ENCODE data around the gene ABCA7. TPM values are rescaled to one million over a fixed set of nuclear protein-coding genes. Genes with fewer than 3 reads are reported as not detected.

ABCA7 gene
- total and polyA plus RNA-seq, 4 donors = 3.0 to 60.9 (median 4.8) TPM

- H3K36me3 ChIP-seq (ENCODE audit: control insufficient read depth in 4 of 4, insufficient read depth in 3 of 4, low read depth in 1 of 4, low read length in 3 of 4) = peaks cover 6 to 41% (median 29%) of the 10 kb centered on the region in 4 donors
- H3K27me3 ChIP-seq (ENCODE audit: control insufficient read depth in 4 of 4, insufficient read depth in 4 of 4, low read length in 3 of 4) = no peaks in the 10 kb centered on the region
- no peak overlapping the region for H3K9ac ChIP-seq (ENCODE audit: low read depth in 1 of 2, low read length in 2 of 2)
- H3K9me3 ChIP-seq (ENCODE audit: control insufficient read depth in 4 of 4, low read length in 3 of 4) = no peaks in the 10 kb centered on the region
- H3K4me1 ChIP-seq (ENCODE audit: control insufficient read depth in 4 of 4, insufficient read depth in 4 of 4, low read length in 3 of 4) = peaks cover 6 to 24% (median 15%) of the 10 kb centered on the region in 4 donors
- H3K27ac ChIP-seq (ENCODE audit: low read depth in 1 of 2, low read length in 2 of 2) = no peak overlapping the region
- no peak for DNase-seq (ENCODE audit: low spot score)
- WGBS = 93% methylated on average over 25 of the region's 25 CpGs
- TF ChIP-seq FOXA2 (IDR thresholded peaks at IDR 0.05) = no peak
- no peak for TF ChIP-seq RAD21 (IDR thresholded peaks at IDR 0.05)
- TF ChIP-seq NR2F2 (IDR thresholded peaks at IDR 0.05) = no peak
- TF ChIP-seq FOXA1 (IDR thresholded peaks at IDR 0.05) = no peak
- TF ChIP-seq, protein P1, sequence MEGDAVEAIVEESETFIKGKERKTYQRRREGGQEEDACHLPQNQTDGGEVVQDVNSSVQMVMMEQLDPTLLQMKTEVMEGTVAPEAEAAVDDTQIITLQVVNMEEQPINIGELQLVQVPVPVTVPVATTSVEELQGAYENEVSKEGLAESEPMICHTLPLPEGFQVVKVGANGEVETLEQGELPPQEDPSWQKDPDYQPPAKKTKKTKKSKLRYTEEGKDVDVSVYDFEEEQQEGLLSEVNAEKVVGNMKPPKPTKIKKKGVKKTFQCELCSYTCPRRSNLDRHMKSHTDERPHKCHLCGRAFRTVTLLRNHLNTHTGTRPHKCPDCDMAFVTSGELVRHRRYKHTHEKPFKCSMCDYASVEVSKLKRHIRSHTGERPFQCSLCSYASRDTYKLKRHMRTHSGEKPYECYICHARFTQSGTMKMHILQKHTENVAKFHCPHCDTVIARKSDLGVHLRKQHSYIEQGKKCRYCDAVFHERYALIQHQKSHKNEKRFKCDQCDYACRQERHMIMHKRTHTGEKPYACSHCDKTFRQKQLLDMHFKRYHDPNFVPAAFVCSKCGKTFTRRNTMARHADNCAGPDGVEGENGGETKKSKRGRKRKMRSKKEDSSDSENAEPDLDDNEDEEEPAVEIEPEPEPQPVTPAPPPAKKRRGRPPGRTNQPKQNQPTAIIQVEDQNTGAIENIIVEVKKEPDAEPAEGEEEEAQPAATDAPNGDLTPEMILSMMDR (IDR thresholded peaks at IDR 0.05; ENCODE audit: low read depth, low read length, missing input control) = no peak
- no peak for TF ChIP-seq MAX (IDR thresholded peaks at IDR 0.05)
- TF ChIP-seq RXRA (IDR thresholded peaks at IDR 0.05) = no peak
- TF ChIP-seq, protein P2, sequence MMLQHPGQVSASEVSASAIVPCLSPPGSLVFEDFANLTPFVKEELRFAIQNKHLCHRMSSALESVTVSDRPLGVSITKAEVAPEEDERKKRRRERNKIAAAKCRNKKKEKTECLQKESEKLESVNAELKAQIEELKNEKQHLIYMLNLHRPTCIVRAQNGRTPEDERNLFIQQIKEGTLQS (IDR thresholded peaks at IDR 0.05) = no peak
- TF ChIP-seq TAF1 (conservative IDR thresholded peaks at IDR 0.05) = no peak
- TF ChIP-seq SP1 (IDR thresholded peaks at IDR 0.05) = no peak
- TF ChIP-seq HNF4G (IDR thresholded peaks at IDR 0.05) = no peak
- no peak for TF ChIP-seq JUND (IDR thresholded peaks at IDR 0.05)
- TF ChIP-seq, protein P3, sequence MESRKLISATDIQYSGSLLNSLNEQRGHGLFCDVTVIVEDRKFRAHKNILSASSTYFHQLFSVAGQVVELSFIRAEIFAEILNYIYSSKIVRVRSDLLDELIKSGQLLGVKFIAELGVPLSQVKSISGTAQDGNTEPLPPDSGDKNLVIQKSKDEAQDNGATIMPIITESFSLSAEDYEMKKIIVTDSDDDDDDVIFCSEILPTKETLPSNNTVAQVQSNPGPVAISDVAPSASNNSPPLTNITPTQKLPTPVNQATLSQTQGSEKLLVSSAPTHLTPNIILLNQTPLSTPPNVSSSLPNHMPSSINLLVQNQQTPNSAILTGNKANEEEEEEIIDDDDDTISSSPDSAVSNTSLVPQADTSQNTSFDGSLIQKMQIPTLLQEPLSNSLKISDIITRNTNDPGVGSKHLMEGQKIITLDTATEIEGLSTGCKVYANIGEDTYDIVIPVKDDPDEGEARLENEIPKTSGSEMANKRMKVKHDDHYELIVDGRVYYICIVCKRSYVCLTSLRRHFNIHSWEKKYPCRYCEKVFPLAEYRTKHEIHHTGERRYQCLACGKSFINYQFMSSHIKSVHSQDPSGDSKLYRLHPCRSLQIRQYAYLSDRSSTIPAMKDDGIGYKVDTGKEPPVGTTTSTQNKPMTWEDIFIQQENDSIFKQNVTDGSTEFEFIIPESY (IDR thresholded peaks at IDR 0.05) = no peak
- no peak for TF ChIP-seq HNF4A (conservative IDR thresholded peaks at IDR 0.05)
- TF ChIP-seq REST (IDR thresholded peaks at IDR 0.05) = no peak
- no peak for TF ChIP-seq YY1 (IDR thresholded peaks at IDR 0.05)
- TF ChIP-seq EGR1 (IDR thresholded peaks at IDR 0.05; ENCODE audit: low read depth in 2 of 2) = no peak
- no peak for TF ChIP-seq GABPA (IDR thresholded peaks at IDR 0.05 in 1 of 2, conservative IDR thresholded peaks at IDR 0.05 in 1 of 2)
- no peak overlapping the region for H3K4me3 ChIP-seq (ENCODE audit: low read depth in 1 of 3, low read length in 3 of 3)
Observed at GRCh38 chr19:1107661-1108261, 67.9 kb downstream of the ABCA7 start.
